Smooth muscle cell (in vitro differentiated cells): ENCODE results near the gene SOX15. TPM values are rescaled to one million over a fixed set of nuclear protein-coding genes. Genes with fewer than 3 reads are reported as not detected.

Experiments used
- DNase-seq: peaks from one replicate; lab custom pipeline; 2025; ENCODE audit not compliant: unreplicated experiment; lab: John Stamatoyannopoulos, UW
- H2AFZ ChIP-seq: fragments of 200-600 bp; sonication (generic); 2 replicates; pipeline ENCODE4 v1.6.0; 2016; ENCODE audit warnings: antibody characterized with exemption, low read depth, mild to moderate bottlenecking
- H3F3A ChIP-seq: fragments of 200-600 bp; sonication (generic); 2 replicates; pipeline ENCODE4 v1.6.0; 2017; ENCODE audit warnings: antibody characterized with exemption, low read depth
- H3K27ac ChIP-seq: fragments of 200-600 bp; sonication (generic); 2 replicates; pipeline ENCODE4 v1.5.1; 2016; ENCODE audit warnings: low read depth, mild to moderate bottlenecking
- H3K27me3 ChIP-seq: fragments of 200-600 bp; sonication (generic); 2 replicates; pipeline ENCODE4 v1.6.1; 2016; ENCODE audit warnings: low read depth, mild to moderate bottlenecking
- H3K36me3 ChIP-seq: fragments of 200-600 bp; sonication (generic); 2 replicates; pipeline ENCODE4 v1.5.1; 2016; ENCODE audit warnings: low read depth
- H3K4me1 ChIP-seq: fragments of 200-600 bp; sonication (generic); 2 replicates; pipeline ENCODE4 v1.5.1; 2016; ENCODE audit warnings: low read depth
- H3K4me2 ChIP-seq: fragments of 200-600 bp; sonication (generic); 2 replicates; pipeline ENCODE4 v1.6.0; 2016; ENCODE audit warnings: mild to moderate bottlenecking
- H3K4me3 ChIP-seq: fragments of 200-600 bp; sonication (generic); 2 replicates; pipeline ENCODE4 v1.5.1; 2016; ENCODE audit warnings: mild to moderate bottlenecking
- H3K79me2 ChIP-seq: fragments of 200-600 bp; sonication (generic); 2 replicates; pipeline ENCODE4 v1.6.0; 2016; ENCODE audit warnings: low read depth, mild to moderate bottlenecking
- H3K9ac ChIP-seq: fragments of 200-600 bp; sonication (generic); 2 replicates; pipeline ENCODE4 v1.6.0; 2016; ENCODE audit warnings: low read depth
- H3K9me3 ChIP-seq: fragments of 200-600 bp; sonication (generic); replicated peaks from 2 replicates; pipeline ENCODE4 v1.5.1; 2016; ENCODE audit warnings: low read depth
- H4K20me1 ChIP-seq: fragments of 200-600 bp; sonication (generic); 2 replicates; pipeline ENCODE4 v1.6.0; 2016; ENCODE audit warnings: low read depth
- WGBS: methylation state at CpG from one replicate; pipeline ENCODE4 v1.1.7; 2016; ENCODE audit warnings: low lambda C conversion rate; 5-methylcytosine and 5-hydroxymethylcytosine counted together
- polyA plus RNA-seq: library from polyadenylated mRNA; unstranded; fragments of >200 nt; fragmentation: Nextera tagmentation; extraction: Ambion mirVana; gene quantifications from 2 replicates; pipeline ENCODE4 v1.2.1, GENCODE V29; 2016
- total RNA-seq: library from RNA; depleted of rRNA; stranded (reverse); fragments of >200 nt; gene quantifications from 2 replicates; pipeline ENCODE4 v1.2.3, GENCODE V29; 2014
- TF ChIP-seq, protein P1 (sequence below): fragments of 200-600 bp; sonication (generic); IDR thresholded peaks from 2 replicates; pipeline ENCODE4 v1.5.1; 2017; ENCODE audit warnings: borderline replicate concordance, mild to moderate bottlenecking, antibody characterized with exemption; ENCODE audit not compliant: insufficient read depth, poor library complexity, severe bottlenecking

Gene SOX15
- total and polyA plus RNA-seq, 2 experiments from 2014 or later = 7.3 to 16.1 TPM

DNA sequence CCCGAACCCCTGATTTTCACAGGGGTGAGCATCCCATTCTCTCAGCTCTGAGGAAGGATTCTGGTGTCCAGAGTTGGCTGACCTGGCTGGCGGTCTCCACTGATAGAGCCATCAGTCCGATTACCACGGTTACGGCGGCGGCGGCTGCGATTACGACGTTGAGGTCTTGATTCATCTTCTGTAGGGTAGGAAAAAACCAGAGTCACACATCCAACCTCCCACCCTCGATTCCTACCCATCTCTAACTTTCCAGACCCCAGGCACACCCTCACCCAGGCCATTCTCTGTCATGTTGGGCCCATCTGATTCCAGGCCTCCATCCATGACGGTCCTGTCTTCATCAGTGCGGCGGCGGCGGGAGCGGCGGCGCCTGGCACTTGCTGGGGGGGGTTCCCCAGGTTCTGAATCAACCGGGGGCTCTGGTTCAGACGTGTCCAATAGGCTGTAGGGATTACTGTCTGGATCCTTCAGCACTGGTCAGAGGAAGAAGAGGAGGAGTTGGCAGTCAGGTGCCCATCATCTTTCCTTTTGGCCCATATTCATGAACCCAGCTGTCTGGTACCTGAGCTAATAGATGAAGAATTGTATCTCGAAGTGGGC lies 2.6 kb upstream of the SOX15 start:
- no peak overlapping the region for H3K4me3 ChIP-seq
- peaks cover 10% of the 10 kb centered on the region for H3K36me3 ChIP-seq
- peaks cover 23% of the 10 kb centered on the region for H3K4me1 ChIP-seq
- H3K9me3 ChIP-seq = no peaks in the 10 kb centered on the region
- no peak overlapping the region for H2AFZ ChIP-seq
- WGBS = 99% methylated on average over 23 of the region's 23 CpGs
- H3K79me2 ChIP-seq = no peaks in the 10 kb centered on the region
- no peak overlapping the region for H3K9ac ChIP-seq
- no peak for DNase-seq
- no peaks in the 10 kb centered on the region for H3K27me3 ChIP-seq
- no peak overlapping the region for H3K27ac ChIP-seq
- TF ChIP-seq, protein P1, sequence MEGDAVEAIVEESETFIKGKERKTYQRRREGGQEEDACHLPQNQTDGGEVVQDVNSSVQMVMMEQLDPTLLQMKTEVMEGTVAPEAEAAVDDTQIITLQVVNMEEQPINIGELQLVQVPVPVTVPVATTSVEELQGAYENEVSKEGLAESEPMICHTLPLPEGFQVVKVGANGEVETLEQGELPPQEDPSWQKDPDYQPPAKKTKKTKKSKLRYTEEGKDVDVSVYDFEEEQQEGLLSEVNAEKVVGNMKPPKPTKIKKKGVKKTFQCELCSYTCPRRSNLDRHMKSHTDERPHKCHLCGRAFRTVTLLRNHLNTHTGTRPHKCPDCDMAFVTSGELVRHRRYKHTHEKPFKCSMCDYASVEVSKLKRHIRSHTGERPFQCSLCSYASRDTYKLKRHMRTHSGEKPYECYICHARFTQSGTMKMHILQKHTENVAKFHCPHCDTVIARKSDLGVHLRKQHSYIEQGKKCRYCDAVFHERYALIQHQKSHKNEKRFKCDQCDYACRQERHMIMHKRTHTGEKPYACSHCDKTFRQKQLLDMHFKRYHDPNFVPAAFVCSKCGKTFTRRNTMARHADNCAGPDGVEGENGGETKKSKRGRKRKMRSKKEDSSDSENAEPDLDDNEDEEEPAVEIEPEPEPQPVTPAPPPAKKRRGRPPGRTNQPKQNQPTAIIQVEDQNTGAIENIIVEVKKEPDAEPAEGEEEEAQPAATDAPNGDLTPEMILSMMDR = no peak
- H3K4me2 ChIP-seq = no peak overlapping the region
- H3F3A ChIP-seq = no peaks in the 10 kb centered on the region
- peaks cover 9% of the 10 kb centered on the region for H4K20me1 ChIP-seq

- TF ChIP-seq, protein P1 = no peak
- Histone ChIP-seq H2AFZ (no peak overlapping the region), H3K9me3 (no peaks in the 10 kb centered on the region), H3F3A (peaks cover 1% of the 10 kb centered on the region), H3K4me2 (no peak overlapping the region), H3K79me2 (no peaks in the 10 kb centered on the region), H4K20me1 (peaks cover 9% of the 10 kb centered on the region), H3K27ac (peak overlapping the region; percentile 96), H3K4me1 (peaks cover 23% of the 10 kb centered on the region), H3K27me3 (no peaks in the 10 kb centered on the region), H3K36me3 (peaks cover 10% of the 10 kb centered on the region), H3K4me3 (no peak overlapping the region), H3K9ac (no peak overlapping the region)
- WGBS = 95% methylated on average over 5 of the region's 5 CpGs
- DNase-seq = no peak
Observed at GRCh38 chr17:7591596-7591995, 1.7 kb upstream of the SOX15 start.

DNA sequence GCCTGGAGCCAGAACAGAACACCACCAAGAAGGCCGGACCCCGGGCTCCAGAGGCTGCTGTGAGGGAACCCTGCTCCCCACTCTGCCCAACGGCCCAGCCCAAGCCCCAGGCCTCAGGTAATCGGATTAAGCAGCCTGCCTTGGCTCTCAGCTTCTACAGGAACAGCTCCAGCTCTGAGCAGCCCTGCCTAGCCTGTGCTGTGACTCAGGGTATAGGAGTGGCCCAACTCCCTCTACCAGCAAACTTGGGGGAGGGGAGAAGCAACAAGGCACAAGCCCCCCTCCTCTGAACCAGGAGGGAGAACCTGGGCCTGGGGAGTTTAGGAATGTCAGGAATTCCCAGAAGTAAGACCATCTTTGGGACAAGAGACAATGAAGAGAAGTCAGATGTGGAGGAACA lies 849 bp upstream of the SOX15 start:
- H3F3A ChIP-seq = peaks cover 5% of the 10 kb centered on the region
- H3K4me2 ChIP-seq = peak overlapping the region; percentile 54
- peak overlapping the region; percentile 60 for H3K9ac ChIP-seq
- H3K4me1 ChIP-seq = peaks cover 23% of the 10 kb centered on the region
- H3K4me3 ChIP-seq = no peak overlapping the region
- peak overlapping the region; percentile 96 for H3K27ac ChIP-seq
- TF ChIP-seq, protein P1 = no peak
- peaks cover 10% of the 10 kb centered on the region for H3K36me3 ChIP-seq
- no peaks in the 10 kb centered on the region for H3K9me3 ChIP-seq
- H4K20me1 ChIP-seq = peaks cover 9% of the 10 kb centered on the region
- H3K27me3 ChIP-seq = no peaks in the 10 kb centered on the region
- no peak overlapping the region for H2AFZ ChIP-seq
- 44% methylated on average over 4 of the region's 4 CpGs for WGBS
- DNase-seq = no peak
- no peaks in the 10 kb centered on the region for H3K79me2 ChIP-seq
